ENCODE measurements around the gene SFXN4.
"Not testable (repeated sequence)": the region's sequence is repeated elsewhere in the genome, so short reads cannot be mapped to it uniquely, and the experiment has no call there.

The SFXN4 gene

GRCh38 chr10:119107771-119108170 is 57.7 kb downstream of the SFXN4 start:
- not testable (repeated sequence) for DNase-seq (ENCODE audit: low read depth in 3 of 3)

GRCh38 chr10:119107106-119107505 is 58.4 kb downstream of the SFXN4 start:
- not testable (repeated sequence) for DNase-seq (ENCODE audit: low read depth in 3 of 3)

DNA sequence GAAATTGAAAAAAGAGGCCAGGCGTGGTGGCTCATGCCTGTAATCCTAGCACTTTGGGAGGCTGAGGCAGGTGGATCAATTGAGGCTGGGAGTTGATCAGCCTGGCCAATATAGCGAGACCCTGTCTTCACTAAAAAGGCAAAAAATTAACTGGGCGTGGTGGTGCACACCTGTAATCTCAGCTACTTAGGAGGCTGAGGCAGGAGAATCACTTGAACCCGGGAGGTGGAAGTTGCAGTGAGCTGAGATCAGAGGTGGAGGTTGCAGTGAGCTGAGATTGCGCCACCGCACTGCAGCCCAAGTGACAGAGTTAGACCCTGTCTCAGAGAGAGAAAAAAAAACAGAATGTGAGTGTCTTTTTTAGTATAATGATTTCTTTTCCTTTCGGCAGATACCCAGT is 59.6 kb downstream of the SFXN4 start:
- not testable (repeated sequence) for DNase-seq (ENCODE audit: low read depth in 3 of 3)

DNA sequence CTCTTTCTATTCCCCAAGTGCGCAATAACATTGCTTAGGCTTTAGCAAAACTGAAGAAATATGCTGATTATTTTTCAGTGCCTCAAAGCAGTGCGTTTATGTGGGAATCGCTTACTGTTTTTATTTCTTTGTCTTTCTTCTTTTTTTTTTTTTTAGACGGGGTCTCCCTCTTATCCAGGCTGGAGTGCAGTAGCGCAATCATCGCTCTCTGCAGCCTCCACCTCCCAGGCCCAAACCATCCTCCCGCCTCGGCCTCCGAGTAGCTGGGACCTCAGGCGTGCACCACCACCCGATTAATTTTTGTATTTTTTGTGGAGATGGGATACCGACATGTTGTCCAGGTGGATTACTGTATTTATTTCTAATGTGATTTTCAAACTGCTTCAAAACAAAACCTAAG is 60.4 kb downstream of the SFXN4 start:
- no peak for DNase-seq (ENCODE audit: low read depth in 3 of 3)

- DNase-seq (ENCODE audit: low read depth in 3 of 3) = peak in 1 of 3 donors; percentile 6
Measured at GRCh38 chr10:119104654-119105015, 60.9 kb downstream of the SFXN4 start.

DNA sequence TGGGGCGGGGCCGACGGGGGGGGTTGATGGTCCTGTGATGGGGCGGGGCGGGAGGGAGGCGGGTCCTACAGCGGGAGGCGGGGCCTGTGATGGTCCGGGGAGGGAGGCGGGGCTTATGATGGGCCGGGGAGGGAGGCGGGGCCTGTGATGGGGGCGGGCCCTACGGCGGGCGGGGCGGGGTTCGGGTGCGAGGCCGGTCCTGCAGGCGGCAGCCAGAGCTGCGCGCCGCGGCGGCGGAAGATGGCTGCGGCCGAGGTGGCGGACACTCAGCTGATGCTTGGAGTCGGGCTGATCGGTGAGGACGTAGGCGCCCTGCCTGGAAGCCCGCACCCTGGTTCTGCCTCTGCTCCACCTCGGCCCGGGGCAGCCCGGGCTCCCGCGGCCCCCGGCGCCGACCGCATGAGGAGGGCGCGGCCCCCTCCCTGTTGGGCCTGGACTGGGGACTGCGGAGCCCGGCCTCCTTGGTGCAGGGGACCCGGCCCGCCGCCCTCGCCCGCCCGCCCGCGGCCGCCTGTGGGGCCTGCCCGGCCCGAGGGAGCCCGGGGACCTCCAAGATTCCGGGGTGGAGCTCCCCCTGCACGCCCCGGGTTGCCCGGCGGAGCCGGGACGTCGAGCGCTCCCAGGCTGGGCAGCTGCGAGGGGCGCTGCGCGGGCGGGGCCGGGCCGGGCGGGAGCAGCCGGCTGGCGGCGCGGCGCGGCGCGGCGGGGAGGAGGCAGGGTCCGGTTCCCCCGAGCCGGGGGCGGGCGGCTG is 61.4 kb downstream of the SFXN4 start, which contains the start of gene DENND10:
Gene DENND10 (plus strand): TSS at position 211 of the 751 bp plus-strand sequence. CDS start 30 bp downstream, at position 241.
- DNase-seq (ENCODE audit: low read depth in 3 of 3) = peak; percentile 62 to 82 (median 68)

DNA sequence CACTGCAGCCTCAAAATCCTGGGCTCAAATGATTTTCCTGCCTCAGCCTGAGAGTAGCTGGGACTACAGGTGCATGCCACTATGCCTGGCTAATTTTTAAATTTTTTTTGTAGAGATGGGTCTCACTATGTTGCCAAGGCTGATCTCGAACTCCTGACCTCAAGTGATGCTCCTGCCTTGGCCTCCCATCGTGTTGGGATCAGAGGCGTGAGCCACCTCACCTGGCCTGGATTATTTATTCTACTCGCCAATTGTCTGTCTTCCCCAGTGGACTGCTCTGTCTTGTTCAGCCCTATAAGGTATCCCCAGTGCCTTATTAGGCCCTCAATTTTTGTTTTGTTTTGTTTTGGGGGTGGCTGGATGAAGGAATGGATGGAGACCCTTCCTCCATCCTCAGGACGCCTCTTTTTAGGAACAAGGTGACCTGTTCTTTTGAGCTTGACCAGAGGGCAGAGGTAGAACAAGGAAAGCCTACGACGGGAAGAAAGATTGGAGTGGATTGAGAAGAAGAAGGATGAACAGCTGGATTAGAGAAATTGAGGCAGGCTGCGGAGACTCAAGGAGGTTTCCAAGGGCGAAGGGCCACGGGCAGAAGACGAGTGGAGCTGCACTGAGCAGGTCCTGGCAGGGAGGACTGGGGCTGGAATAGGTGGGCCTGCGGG is 62.1 kb downstream of the SFXN4 start:
- no peak for DNase-seq (ENCODE audit: low read depth in 3 of 3)

- DNase-seq (ENCODE audit: low read depth in 3 of 3) = no peak
Measured at GRCh38 chr10:119101366-119102098, 64.0 kb downstream of the SFXN4 start.

DNA sequence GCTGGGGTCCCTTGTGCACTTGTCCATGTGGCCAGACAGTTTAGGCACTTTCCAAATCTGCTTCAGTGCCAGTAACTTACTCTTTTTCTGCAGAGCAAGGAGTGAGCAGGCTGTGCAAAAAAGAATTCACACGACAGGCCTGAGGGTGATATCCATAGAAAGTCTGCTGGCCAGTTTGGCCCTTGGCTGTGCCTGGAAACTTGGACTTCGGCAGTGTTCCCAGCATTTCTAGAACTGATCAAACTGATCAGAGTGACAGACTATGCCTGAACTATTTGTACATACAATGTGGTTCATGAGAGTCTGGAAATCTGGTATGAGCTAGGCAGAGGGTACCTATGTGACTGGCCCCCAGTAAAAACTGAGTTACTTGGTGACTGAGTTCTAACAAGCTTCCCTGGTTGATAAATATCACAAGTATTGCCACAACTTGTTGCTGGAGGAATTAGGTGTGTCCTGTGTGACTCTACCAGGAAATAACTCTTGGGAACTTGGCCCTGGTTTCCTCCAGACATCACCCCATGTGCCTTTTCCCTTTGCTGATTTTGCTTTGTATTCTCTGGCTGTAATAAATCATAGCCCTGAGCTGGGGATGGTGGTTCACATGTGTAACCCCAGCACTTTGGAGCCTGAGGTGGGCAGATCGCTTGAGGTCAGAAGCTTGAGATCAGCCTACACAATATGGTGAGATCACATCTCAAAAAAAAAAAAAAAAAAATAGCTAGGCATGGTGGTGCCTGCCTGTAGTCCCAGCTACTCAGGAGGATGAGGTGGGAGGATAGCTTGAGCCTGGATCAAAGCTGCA is 64.9 kb downstream of the SFXN4 start:
- DNase-seq (ENCODE audit: low read depth in 3 of 3) = no peak

- no peak for DNase-seq (ENCODE audit: low read depth in 3 of 3)
Measured at GRCh38 chr10:119098576-119098975, 66.9 kb downstream of the SFXN4 start.

GRCh38 chr10:119096641-119097415 is 68.7 kb downstream of the SFXN4 start:
- DNase-seq (ENCODE audit: low read depth in 3 of 3) = not testable (repeated sequence)

DNA sequence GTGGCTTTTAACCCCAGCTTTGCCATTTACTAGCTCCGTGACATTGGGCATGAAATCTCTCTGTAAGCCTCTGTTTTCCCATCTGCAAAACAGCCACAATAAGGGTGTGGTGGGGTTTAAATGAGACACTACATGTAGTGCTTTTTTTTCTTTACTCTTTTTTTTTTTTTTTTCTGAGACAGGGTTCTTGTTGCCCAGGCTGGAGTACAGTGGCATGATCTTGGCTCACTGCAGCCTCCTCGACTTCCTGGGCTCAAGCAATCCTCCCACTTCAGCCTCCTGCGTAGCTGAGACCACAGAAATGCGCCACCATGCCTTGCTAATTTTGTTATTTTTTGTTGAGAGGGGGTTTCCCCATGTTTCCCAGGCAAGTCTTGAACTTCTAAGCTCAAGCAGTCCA is 69.9 kb downstream of the SFXN4 start:
- no peak for DNase-seq (ENCODE audit: low read depth in 3 of 3)

DNA sequence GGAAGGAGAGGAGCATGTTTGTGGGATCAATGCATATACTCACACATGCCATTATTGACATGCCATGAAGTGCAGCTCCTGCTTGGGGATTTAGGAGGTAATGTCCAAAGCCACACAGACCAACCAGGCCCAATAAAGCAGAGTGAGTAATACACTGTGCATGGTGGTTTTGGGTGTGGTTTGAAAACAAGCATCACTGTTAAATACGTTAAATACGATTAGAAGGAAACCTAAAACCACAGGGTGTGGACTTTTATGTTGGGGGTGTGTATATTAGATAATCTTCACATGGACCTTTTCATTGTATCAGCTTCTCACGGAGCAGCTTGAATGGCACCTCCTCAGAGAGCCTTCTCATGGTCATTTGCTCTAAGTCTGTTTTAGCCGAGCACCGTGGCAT is 74.5 kb downstream of the SFXN4 start:
- DNase-seq (ENCODE audit: low read depth in 3 of 3) = no peak

All from stimulated activated CD4-positive, alpha-beta T cell treated with anti-CD3 and anti-CD28 coated beads, TNF-alpha, amount 100 ng/mL, for 48 hours (primary cell).